Neural progenitor cell (in vitro differentiated cells): Measurements from ENCODE around the gene NCAN.

Source experiments
- EZH2 ChIP-seq: fragments of 200-600 bp; sonication (generic); IDR thresholded peaks from 2 replicates; pipeline ENCODE4 v1.6.1; 2017; ENCODE audit warnings: antibody characterized with exemption, mild to moderate bottlenecking, moderate library complexity
- TF ChIP-seq, protein P1 (sequence below): fragments of 200-600 bp; sonication (generic); IDR thresholded peaks from 2 replicates; pipeline ENCODE4 v1.5.1; 2017; ENCODE audit warnings: antibody characterized with exemption, mild to moderate bottlenecking

DNA sequence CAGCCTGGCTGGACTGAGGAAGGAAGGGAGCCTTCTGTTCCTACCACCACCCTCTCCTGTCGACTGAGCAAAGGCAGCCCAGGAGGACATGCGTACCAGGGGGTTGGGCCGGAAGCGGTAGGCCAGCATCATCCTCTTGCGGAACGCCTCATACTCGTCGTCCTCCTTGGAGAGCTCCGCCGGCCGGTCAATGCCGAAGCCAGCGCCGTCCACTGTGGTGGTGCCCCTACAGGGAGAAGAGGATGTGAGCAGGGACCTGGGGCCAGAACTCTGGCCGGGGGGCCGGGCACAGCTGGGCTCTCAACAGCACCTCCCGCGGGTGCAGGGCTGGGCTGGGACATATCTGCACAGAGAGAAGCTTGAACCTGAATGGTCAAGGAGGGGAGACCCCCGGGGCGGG, 65.1 kb downstream of the NCAN start:
- TF ChIP-seq, protein P1, sequence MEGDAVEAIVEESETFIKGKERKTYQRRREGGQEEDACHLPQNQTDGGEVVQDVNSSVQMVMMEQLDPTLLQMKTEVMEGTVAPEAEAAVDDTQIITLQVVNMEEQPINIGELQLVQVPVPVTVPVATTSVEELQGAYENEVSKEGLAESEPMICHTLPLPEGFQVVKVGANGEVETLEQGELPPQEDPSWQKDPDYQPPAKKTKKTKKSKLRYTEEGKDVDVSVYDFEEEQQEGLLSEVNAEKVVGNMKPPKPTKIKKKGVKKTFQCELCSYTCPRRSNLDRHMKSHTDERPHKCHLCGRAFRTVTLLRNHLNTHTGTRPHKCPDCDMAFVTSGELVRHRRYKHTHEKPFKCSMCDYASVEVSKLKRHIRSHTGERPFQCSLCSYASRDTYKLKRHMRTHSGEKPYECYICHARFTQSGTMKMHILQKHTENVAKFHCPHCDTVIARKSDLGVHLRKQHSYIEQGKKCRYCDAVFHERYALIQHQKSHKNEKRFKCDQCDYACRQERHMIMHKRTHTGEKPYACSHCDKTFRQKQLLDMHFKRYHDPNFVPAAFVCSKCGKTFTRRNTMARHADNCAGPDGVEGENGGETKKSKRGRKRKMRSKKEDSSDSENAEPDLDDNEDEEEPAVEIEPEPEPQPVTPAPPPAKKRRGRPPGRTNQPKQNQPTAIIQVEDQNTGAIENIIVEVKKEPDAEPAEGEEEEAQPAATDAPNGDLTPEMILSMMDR, result no peak
- no peak for TF ChIP-seq EZH2
